ENCODE results near the gene PKHD1.
A peak's percentile ranks its signal among the peaks of the same experiment; 100 is the strongest.

Gene PKHD1

GRCh38 chr6:52074155-52074554 lies 13.3 kb downstream of the PKHD1 start:
- H3K4me3 ChIP-seq (ENCODE audit: low read depth, low read length) = no peak overlapping the region
- TF ChIP-seq MYC (IDR thresholded peaks at IDR 0.05; ENCODE audit: low read depth, low read length) (no peak), CTCF (IDR thresholded peaks at IDR 0.05; ENCODE audit: low read depth, low read length) (no peak), MAX (IDR thresholded peaks at IDR 0.05; ENCODE audit: low read depth, low read length) (no peak), POLR2A (IDR thresholded peaks at IDR 0.05; ENCODE audit: extremely low read depth, insufficient read length) (no peak)
- DNase-seq (ENCODE audit: low read depth) = no peak

GRCh38 chr6:52065621-52066020 lies 21.8 kb downstream of the PKHD1 start:
- no peak overlapping the region for H3K4me3 ChIP-seq (ENCODE audit: low read depth, low read length)
- TF ChIP-seq MYC (IDR thresholded peaks at IDR 0.05; ENCODE audit: low read depth, low read length) (no peak), POLR2A (IDR thresholded peaks at IDR 0.05; ENCODE audit: extremely low read depth, insufficient read length) (no peak), CTCF (IDR thresholded peaks at IDR 0.05; ENCODE audit: low read depth, low read length) (no peak), MAX (IDR thresholded peaks at IDR 0.05; ENCODE audit: low read depth, low read length) (no peak)
- no peak for DNase-seq (ENCODE audit: low read depth)

GRCh38 chr6:52063584-52064344 lies 23.6 kb downstream of the PKHD1 start:
- TF ChIP-seq MAX (IDR thresholded peaks at IDR 0.05; ENCODE audit: low read depth, low read length) = no peak
- TF ChIP-seq CTCF (IDR thresholded peaks at IDR 0.05; ENCODE audit: low read depth, low read length) = peak; percentile 47
- H3K4me3 ChIP-seq (ENCODE audit: low read depth, low read length) = no peak overlapping the region
- DNase-seq (ENCODE audit: low read depth) = peak; percentile 88

GRCh38 chr6:52061481-52061880 lies 25.9 kb downstream of the PKHD1 start:
- TF ChIP-seq MYC (IDR thresholded peaks at IDR 0.05; ENCODE audit: low read depth, low read length) = no peak
- no peak for TF ChIP-seq CTCF (IDR thresholded peaks at IDR 0.05; ENCODE audit: low read depth, low read length)
- TF ChIP-seq POLR2A (IDR thresholded peaks at IDR 0.05; ENCODE audit: extremely low read depth, insufficient read length) = no peak
- no peak for TF ChIP-seq MAX (IDR thresholded peaks at IDR 0.05; ENCODE audit: low read depth, low read length)
- H3K4me3 ChIP-seq (ENCODE audit: low read depth, low read length) = no peak overlapping the region
- no peak for DNase-seq (ENCODE audit: low read depth)

- no peak overlapping the region for H3K4me3 ChIP-seq (ENCODE audit: low read depth, low read length)
- TF ChIP-seq POLR2A (IDR thresholded peaks at IDR 0.05; ENCODE audit: extremely low read depth, insufficient read length) = no peak
- no peak for TF ChIP-seq CTCF (IDR thresholded peaks at IDR 0.05; ENCODE audit: low read depth, low read length)
- no peak for TF ChIP-seq MAX (IDR thresholded peaks at IDR 0.05; ENCODE audit: low read depth, low read length)
- TF ChIP-seq MYC (IDR thresholded peaks at IDR 0.05; ENCODE audit: low read depth, low read length) = no peak
- DNase-seq (ENCODE audit: low read depth) = no peak
Measured at GRCh38 chr6:52059821-52060220, 27.6 kb downstream of the PKHD1 start.
